HG02981 (cell line): Measurements from ENCODE around the gene ARHGAP26.
"Not testable (repeated sequence)": the region's sequence is repeated elsewhere in the genome, so short reads cannot be mapped to it uniquely, and the experiment has no call there.

ENCODE experiments used
- ATAC-seq: cut with Tn5 transposase; IDR thresholded peaks from one replicate; pipeline ENCODE4 v1.9.1; 2021; ENCODE audit warnings: mild to moderate bottlenecking, moderate library complexity; ENCODE audit not compliant: unreplicated experiment

The ARHGAP26 gene

GRCh38 chr5:143191720-143192119 lies 421.5 kb downstream of the ARHGAP26 start:
- ATAC-seq, result no peak

GRCh38 chr5:143192191-143192900 lies 422.2 kb downstream of the ARHGAP26 start:
- no peak for ATAC-seq

GRCh38 chr5:143194206-143194605 lies 424.0 kb downstream of the ARHGAP26 start:
- ATAC-seq, result no peak

- no peak for ATAC-seq
Observed at GRCh38 chr5:143194713-143195112, 424.5 kb downstream of the ARHGAP26 start.

- no peak for ATAC-seq
Observed at GRCh38 chr5:143195491-143195890, 425.3 kb downstream of the ARHGAP26 start.

- no peak for ATAC-seq
Observed at GRCh38 chr5:143196601-143197259, 426.6 kb downstream of the ARHGAP26 start.

- ATAC-seq, result no peak
Observed at GRCh38 chr5:143197260-143197656, 427.1 kb downstream of the ARHGAP26 start.

- ATAC-seq, result no peak
Observed at GRCh38 chr5:143198332-143198731, 428.2 kb downstream of the ARHGAP26 start.

- no peak for ATAC-seq
Observed at GRCh38 chr5:143199161-143199560, 429.0 kb downstream of the ARHGAP26 start.

- no peak for ATAC-seq
Observed at GRCh38 chr5:143199843-143200242, 429.7 kb downstream of the ARHGAP26 start.

- ATAC-seq, result no peak
Observed at GRCh38 chr5:143200781-143201398, 430.7 kb downstream of the ARHGAP26 start.

GRCh38 chr5:143201589-143201988 lies 431.4 kb downstream of the ARHGAP26 start:
- no peak for ATAC-seq

- ATAC-seq, result not testable (repeated sequence)
Observed at GRCh38 chr5:143203301-143203956, 433.3 kb downstream of the ARHGAP26 start.

GRCh38 chr5:143204474-143205246 lies 434.5 kb downstream of the ARHGAP26 start:
- no peak for ATAC-seq

- no peak for ATAC-seq
Observed at GRCh38 chr5:143205386-143205785, 435.2 kb downstream of the ARHGAP26 start.

GRCh38 chr5:143205883-143206195 lies 435.7 kb downstream of the ARHGAP26 start:
- ATAC-seq, result peak; percentile 20

- peak; percentile 42 for ATAC-seq
Observed at GRCh38 chr5:143206196-143207053, 436.2 kb downstream of the ARHGAP26 start.

- ATAC-seq, result no peak
Observed at GRCh38 chr5:143207058-143207457, 436.9 kb downstream of the ARHGAP26 start.

GRCh38 chr5:143207563-143208364 lies 437.6 kb downstream of the ARHGAP26 start:
- ATAC-seq, result no peak
